Measurements from ENCODE around the gene LRRC1.

The LRRC1 gene

GRCh38 chr6:53847796-53848314 is 53.0 kb downstream of the LRRC1 start:
- no peak for DNase-seq (ENCODE audit: low read depth)

GRCh38 chr6:53850527-53850926 is 55.7 kb downstream of the LRRC1 start:
- no peak for DNase-seq (ENCODE audit: low read depth)

GRCh38 chr6:53851561-53851960 is 56.8 kb downstream of the LRRC1 start:
- DNase-seq (ENCODE audit: low read depth): no peak

GRCh38 chr6:53852805-53853204 is 58.0 kb downstream of the LRRC1 start:
- DNase-seq (ENCODE audit: low read depth): no peak

DNA sequence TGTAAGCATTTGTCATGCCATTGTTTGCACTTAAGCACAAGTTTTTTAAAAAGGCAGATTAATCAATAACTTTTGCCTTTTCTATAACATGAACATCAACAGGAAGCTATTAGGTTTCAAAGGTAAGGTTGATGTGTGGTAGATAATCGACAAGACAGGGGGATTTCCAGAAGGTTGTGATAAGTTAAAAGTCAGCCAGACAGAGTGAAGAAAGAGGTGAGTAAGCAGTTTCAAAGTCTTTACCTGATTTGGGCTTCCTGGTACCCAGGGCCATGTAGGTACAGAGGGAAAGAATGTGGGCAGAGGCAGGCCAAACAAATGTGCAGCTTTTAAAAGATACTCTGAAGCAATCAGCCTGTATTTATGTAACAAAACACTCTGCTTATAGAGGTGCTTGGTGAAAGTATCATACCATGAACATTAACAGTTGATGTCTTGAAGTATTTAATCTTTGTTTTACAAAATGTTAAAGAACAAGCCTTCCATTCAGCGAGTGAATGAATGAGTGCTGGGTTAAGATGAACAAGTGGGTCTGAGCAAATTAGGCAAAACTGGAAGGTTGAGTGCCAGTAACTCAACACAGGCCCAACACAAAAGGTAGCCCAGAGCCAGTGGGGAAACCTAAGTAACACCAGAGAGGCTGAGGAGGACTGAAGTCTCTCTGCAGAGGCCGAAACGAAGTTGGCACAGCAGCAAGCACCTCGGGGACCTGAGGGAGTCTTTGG is 60.2 kb downstream of the LRRC1 start:
- DNase-seq (ENCODE audit: low read depth): no peak

DNA sequence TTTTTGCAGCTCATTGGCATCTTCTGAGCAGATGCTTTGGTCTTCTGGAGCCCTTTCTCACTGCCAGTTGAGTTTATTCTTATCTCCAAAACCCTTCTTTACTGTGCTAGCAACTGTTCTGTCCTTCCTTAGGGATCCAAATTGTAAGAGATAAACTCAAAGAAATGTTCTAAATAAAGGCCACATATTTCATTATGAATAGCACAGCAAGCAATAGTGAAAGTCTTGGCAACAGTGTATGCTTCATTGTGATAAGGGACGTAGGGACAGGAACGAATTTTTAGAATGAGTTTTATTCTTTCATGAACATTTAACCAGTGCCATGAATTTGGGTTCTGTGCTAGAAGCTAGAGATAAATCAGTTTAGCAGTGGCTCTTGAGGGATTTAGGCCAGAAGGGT is 61.1 kb downstream of the LRRC1 start:
- no peak for DNase-seq (ENCODE audit: low read depth)

- no peak for DNase-seq (ENCODE audit: low read depth)
These were observed 62.7 kb downstream of the LRRC1 start for GRCh38 chr6:53857318-53858094.

- no peak for DNase-seq (ENCODE audit: low read depth)
These were observed 63.4 kb downstream of the LRRC1 start for GRCh38 chr6:53858196-53858595.

- no peak for DNase-seq (ENCODE audit: low read depth)
These were observed 64.1 kb downstream of the LRRC1 start for GRCh38 chr6:53858913-53859312.

DNA sequence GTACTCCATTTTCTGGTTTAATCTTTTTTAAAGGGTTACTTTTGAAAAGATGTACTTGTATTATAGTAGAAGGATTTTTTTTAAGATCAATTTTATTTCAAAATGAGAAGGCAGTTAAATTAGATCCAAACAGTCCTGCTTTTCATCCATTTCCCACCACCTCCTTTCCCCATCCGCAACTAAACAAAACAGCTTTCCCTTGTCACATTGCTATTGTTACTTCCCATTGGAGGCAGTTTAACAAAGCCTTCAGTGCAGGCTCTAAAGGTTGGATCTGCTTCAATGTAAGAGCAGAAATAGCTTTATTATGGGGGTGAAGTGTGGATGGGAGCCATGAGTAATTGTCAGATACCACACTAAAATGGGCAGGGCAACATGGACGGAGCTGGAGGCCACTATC is 65.7 kb downstream of the LRRC1 start:
- DNase-seq (ENCODE audit: low read depth): no peak

DNA sequence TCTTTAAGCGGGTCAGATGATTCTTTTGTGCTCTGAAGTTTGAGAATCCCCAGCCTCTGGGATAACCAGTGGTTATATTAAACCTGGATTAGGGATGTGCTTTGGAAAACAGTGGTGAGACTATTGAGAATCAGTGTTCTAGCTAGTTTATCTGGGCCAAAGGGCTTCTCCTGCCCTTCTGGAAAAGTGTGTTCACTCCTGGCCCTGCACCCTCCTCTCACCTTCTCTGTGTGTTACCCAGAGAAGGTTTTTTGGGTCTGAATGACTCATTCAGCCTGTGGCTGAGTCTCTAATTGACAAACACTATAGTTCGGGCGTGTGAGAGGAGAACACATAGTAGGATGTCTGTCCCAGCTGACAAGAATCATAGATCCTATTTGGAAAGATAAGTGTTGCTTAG is 66.7 kb downstream of the LRRC1 start:
- no peak for DNase-seq (ENCODE audit: low read depth)

DNA sequence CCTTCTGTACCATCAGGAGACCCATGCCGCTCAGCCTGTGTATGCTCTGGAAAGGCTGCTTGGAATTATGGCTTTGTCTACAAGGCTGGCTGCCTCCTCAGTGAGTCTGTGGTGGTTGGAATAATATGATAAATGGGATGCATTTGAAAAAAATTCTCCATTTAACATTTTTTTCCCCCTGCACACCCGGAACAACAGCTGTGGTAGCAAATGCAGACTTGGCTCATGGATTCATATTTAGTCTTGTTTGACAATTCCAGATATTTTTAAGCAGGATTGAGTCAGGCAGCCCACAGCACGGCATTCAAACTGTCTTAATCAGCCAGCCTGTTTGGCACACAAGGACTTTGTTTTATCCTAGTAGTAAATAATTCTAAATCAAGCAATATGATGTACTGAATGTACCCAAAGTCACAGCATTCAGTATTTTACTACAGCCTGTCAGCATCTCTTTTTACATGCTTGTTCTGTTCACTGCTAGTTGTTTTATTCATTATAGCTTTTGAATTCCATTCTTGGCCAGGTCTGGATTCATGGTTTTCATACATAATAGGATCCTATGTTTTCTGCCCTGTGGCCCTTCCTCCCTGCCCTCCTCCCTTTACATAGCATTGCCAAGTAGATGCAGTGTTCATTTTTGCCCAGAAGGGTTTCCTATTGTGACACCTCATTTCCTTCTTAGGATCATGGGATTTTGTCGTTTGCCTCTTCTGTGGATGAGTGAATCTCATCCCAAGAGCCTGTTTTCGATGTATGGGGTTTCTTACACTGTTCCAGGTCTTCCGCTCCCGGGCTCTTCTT is 68.1 kb downstream of the LRRC1 start:
- peak; percentile 62 for DNase-seq (ENCODE audit: low read depth)

- no peak for DNase-seq (ENCODE audit: low read depth)
These were observed 70.0 kb downstream of the LRRC1 start for GRCh38 chr6:53864781-53865180.

DNA sequence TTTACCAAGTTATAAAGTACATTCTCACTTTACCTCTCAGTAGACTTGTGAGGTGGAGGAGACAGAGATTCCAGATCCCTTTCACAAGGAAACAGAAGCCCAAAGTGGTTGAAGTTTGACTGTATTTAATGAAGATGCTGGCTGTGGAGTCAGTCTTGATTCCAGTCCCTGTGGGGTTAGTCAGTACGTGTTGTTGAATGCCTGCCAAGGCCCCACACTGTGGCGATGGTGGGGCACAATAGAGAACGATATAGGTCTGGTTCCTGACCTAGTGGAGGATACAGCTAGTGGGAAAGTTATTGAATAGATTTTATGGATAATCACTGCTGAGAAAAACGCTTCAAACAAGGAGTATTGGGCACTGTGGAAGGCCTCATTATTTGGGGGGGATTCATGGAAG is 71.4 kb downstream of the LRRC1 start:
- DNase-seq (ENCODE audit: low read depth): no peak

DNA sequence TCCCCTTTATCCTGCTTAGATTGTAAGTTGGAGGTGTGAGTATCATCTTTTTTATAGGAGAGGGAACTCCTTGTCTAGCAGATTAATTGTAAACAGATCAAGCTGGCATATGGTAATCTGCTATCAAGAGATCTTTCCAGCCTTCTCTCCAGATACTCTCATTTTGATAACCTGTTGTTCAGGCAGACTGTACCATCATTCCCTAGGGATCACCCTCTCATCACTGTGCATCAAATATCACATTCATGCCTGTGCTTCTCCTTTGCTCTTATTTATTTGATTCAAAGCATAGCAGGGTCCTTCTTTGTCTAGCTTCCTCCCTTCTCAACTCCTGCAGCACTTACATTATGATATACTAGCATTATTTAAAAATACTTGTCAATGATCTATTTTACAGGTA is 73.8 kb downstream of the LRRC1 start:
- DNase-seq (ENCODE audit: low read depth): no peak

GRCh38 chr6:53869964-53870363 is 75.2 kb downstream of the LRRC1 start:
- DNase-seq (ENCODE audit: low read depth): no peak

DNA sequence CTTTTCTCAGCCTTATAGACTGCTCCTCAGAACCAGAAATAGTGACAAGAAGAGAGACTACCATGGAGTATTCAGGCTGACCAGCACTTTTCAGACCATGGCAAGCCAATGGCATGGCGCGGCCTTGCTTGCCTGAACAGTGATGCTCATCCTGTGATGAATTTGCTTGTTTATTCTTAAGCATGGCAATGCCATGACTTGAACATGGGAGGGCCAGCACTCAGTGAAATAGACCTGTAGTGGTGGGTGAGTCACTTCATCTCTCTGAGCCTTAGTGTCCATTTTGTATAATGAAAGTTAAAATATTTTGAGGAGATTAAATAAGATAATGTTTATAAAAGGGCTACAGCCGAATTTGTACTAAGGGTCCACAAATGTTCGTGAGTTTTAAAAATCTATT is 79.1 kb downstream of the LRRC1 start:
- DNase-seq (ENCODE audit: low read depth): no peak

GRCh38 chr6:53874964-53875363 is 80.2 kb downstream of the LRRC1 start:
- no peak for DNase-seq (ENCODE audit: low read depth)

DNA sequence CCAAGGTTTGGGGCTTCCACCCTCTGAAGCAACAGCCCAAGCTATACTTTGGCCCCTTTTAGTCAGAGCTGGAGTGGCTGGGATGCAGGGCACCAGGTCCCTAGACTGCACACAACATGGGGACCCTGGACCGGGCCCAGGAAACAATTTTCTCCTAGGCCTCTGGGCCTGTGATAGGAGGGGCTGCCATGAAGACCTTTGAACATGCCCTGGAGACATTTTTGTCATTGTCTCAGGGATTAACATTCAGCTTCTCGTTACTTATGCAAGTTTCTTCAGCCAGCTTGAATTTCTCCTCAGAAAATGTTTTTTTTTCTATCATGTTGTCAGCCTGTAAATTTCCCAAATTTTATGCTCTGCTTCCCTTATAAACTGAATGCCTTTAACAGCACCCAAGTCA is 82.3 kb downstream of the LRRC1 start:
- DNase-seq (ENCODE audit: low read depth): no peak

- DNase-seq (ENCODE audit: low read depth): no peak
These were observed 84.0 kb downstream of the LRRC1 start for GRCh38 chr6:53878808-53879207.

DNA sequence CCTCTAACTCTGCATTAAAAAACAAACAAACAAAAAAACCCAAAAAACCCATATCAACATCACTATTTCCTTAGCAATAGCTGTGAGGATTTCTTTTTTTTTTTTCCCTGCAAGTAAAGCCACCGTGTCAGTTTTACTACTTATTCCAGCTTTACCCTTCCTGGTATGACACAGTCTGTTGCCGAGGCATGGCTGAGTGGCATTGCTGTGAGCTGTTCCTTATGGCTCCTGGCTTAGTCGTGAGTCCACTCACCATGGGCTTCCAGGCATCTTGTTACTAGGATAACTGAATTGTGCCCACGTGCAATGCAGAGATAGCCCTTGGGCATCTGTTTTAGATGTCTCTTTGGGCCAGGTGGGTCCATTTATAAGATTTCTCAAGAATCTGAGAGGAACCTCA is 84.8 kb downstream of the LRRC1 start:
- no peak for DNase-seq (ENCODE audit: low read depth)

- DNase-seq (ENCODE audit: low read depth): no peak
These were observed 92.5 kb downstream of the LRRC1 start for GRCh38 chr6:53887316-53887715.

DNA sequence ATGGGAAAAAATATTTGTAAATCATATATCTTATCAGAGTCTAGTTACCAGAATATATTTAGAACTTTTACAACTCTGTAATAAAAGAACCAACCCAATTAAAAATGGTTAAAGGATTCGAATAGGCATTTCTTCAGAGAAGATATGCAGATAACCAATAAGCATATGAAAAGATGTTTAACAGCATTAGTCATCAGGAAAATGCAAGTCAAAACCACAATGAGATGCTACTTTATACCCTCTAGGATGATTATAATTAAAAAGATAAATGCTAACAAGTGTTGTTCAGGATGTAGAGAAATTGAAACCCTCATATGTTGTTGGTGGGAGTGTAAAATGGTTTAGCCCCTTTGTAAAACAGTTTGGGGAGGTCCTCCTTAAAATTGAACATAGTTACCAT is 94.1 kb downstream of the LRRC1 start:
- no peak for DNase-seq (ENCODE audit: low read depth)

All from GM04504 (cell line).